Spleen (tissue), 7 donors: ENCODE data around the gene GRB10.

ENCODE experiments used
- CTCF ChIP-seq, 11 experiments: fragments of 200-600 bp in 7 of 11; fragments of 450-650 bp in 4 of 11; sonication (generic) in 4 of 11; IDR thresholded peaks in 8 of 11; conservative IDR thresholded peaks in 3 of 11; 1 replicate in 7 of 11; 2 replicates in 4 of 11; pipeline versions ENCODE4 v1.4.0 to v1.8.0; 2016 to 2021; ENCODE audit warnings: antibody characterized with exemption in 11 of 11, inconsistent platforms in 4 of 11, mild to moderate bottlenecking in 1 of 11
- POLR2AphosphoS5 ChIP-seq, 3 donors: sonication (generic); formaldehyde crosslinking; IDR thresholded peaks; one replicate each; pipeline ENCODE4 v1.5.1; 2017; ENCODE audit warnings: antibody characterized with exemption in 3 of 3
- donor health status: DM: no; HTN: no; CAD: no; lungs with moderate emphysema.
- donor health status: DM: no; HTN: no; CAD: no.
- donor health status: DM: no; HTN: no; CAD: no.

GRCh38 chr7:50562136-50562535 lies 220.6 kb downstream of the GRB10 start:
- TF ChIP-seq CTCF (IDR thresholded peaks at IDR 0.05 in 8 of 11, conservative IDR thresholded peaks at IDR 0.05 in 3 of 11): no peak
- TF ChIP-seq POLR2AphosphoS5 (IDR thresholded peaks at IDR 0.05): no peak
